ENCODE data around the gene SORL1-AS1.

DNA sequence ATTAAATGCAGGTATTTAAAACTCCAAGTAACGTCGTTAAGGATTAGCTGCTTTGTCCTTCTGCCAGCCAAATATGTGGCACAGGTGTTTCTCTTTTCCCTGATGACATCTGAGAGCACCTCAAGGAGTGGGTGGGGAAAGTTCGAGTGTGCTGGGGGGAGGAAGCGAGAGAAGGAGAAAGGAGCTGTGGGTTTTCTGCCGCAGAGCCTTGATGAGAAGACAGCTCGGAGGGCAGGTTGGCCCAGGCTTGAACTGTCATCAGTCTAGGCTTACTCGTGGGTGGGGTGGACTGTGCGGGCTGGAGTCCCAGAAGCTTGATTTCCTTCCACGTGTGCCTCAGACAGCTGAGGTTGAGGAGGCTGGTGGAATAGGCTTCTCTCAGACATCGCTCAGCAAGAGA, 15.2 kb upstream of the SORL1-AS1 start:
- TF ChIP-seq, protein P1, sequence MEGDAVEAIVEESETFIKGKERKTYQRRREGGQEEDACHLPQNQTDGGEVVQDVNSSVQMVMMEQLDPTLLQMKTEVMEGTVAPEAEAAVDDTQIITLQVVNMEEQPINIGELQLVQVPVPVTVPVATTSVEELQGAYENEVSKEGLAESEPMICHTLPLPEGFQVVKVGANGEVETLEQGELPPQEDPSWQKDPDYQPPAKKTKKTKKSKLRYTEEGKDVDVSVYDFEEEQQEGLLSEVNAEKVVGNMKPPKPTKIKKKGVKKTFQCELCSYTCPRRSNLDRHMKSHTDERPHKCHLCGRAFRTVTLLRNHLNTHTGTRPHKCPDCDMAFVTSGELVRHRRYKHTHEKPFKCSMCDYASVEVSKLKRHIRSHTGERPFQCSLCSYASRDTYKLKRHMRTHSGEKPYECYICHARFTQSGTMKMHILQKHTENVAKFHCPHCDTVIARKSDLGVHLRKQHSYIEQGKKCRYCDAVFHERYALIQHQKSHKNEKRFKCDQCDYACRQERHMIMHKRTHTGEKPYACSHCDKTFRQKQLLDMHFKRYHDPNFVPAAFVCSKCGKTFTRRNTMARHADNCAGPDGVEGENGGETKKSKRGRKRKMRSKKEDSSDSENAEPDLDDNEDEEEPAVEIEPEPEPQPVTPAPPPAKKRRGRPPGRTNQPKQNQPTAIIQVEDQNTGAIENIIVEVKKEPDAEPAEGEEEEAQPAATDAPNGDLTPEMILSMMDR (IDR thresholded peaks at IDR 0.05): no peak
- TF ChIP-seq EZH2phosphoT487 (IDR thresholded peaks at IDR 0.05) (no peak), EZH2 (IDR thresholded peaks at IDR 0.05) (no peak)
